Activated CD8-positive, alpha-beta T cell treated with anti-CD3 and anti-CD28 coated beads for 36 hours (primary cell): ENCODE results near the gene SYT15. TPM values are rescaled to one million over a fixed set of nuclear protein-coding genes. Genes with fewer than 3 reads are reported as not detected.
"Not testable (repeated sequence)": the region's sequence is repeated elsewhere in the genome, so short reads cannot be mapped to it uniquely, and the experiment has no call there.

ENCODE experiments used
- ATAC-seq: fragments of 200-7000 bp; cut with Tn5 transposase; one replicate; pipeline ENCODE4 v1.10.0; 2021; ENCODE audit warnings: mild to moderate bottlenecking, moderate library complexity
- CTCF ChIA-PET: fragments of 350-600 bp; sonication (Branson Sonifier 250); formaldehyde crosslinking; loops from one replicate; lab custom pipeline; 2021; ENCODE audit warnings: antibody characterized with exemption; lab: Charles Lee
- POLR2A ChIA-PET: fragments of 350-600 bp; sonication (Branson Sonifier 250); formaldehyde crosslinking; loops from one replicate; lab custom pipeline; 2021; ENCODE audit warnings: antibody characterized with exemption; lab: Charles Lee
- DNase-seq: peaks from one replicate; pipeline ENCODE4 v3.0.0-alpha.2; 2020
- H3K27ac Mint-ChIP-seq: one replicate; pipeline ENCODE4 v1.8.0; 2021; ENCODE audit warnings: mild to moderate bottlenecking, mixed read lengths
- H3K27me3 Mint-ChIP-seq: one replicate; pipeline ENCODE4 v1.8.0; 2021; ENCODE audit warnings: mixed read lengths
- H3K36me3 Mint-ChIP-seq: one replicate; pipeline ENCODE4 v1.8.0; 2021; ENCODE audit warnings: low read depth, mixed read lengths
- H3K4me1 Mint-ChIP-seq: one replicate; pipeline ENCODE4 v1.8.0; 2021; ENCODE audit warnings: low read depth, mixed read lengths
- H3K4me3 Mint-ChIP-seq: one replicate; pipeline ENCODE4 v1.8.0; 2021; ENCODE audit warnings: mild to moderate bottlenecking, moderate library complexity, mixed read lengths
- H3K9me3 Mint-ChIP-seq: one replicate; pipeline ENCODE4 v1.8.0; 2021; ENCODE audit warnings: mixed read lengths
- CTCF ChIP-seq: fragments of 200-600 bp; IDR thresholded peaks from one replicate; pipeline ENCODE4 v1.8.0; 2022; ENCODE audit warnings: antibody characterized with exemption, mild to moderate bottlenecking
- intact Hi-C: fragments of 100-400 bp; cut with micrococcal nuclease; formaldehyde crosslinking; loops from one replicate; pipeline ENCODE4 v1.10.0; 2022
- total RNA-seq, 2 experiments: library from RNA; stranded (reverse); gene quantifications; one replicate each; pipeline ENCODE4 v1.2.3, GENCODE V29; 2021

Gene SYT15
- total RNA-seq: under 1 TPM; 0.59 to 0.98 TPM

GRCh38 chr10:46578474-46579178 is at the start of gene SYT15:
Gene SYT15, plus strand, starts transcription at chr10:46579128. Its CDS starts 41 bp downstream, at chr10:46579169.
- intact Hi-C loops, H3K27me3 Mint-ChIP-seq, H3K4me1 Mint-ChIP-seq, ATAC-seq, H3K4me3 Mint-ChIP-seq, H3K27ac Mint-ChIP-seq, DNase-seq, CTCF ChIA-PET, H3K9me3 Mint-ChIP-seq, POLR2A ChIA-PET, H3K36me3 Mint-ChIP-seq: not testable (repeated sequence)

GRCh38 chr10:46529742-46530141 is 49.2 kb upstream of the SYT15 start:
- CTCF ChIA-PET, H3K27me3 Mint-ChIP-seq, H3K36me3 Mint-ChIP-seq, ATAC-seq, H3K4me3 Mint-ChIP-seq, H3K4me1 Mint-ChIP-seq, H3K9me3 Mint-ChIP-seq, H3K27ac Mint-ChIP-seq, intact Hi-C loops, DNase-seq: not testable (repeated sequence)
- POLR2A ChIA-PET: interaction anchor here (0.7 kb wide), 1 partner anchor 31 kb away, joined by 4 read pairs; no protein-coding TSS in a partner anchor

- Mint-ChIP-seq H3K4me1 (no peaks in the 10 kb centered on the region), H3K27me3 (no peaks in the 10 kb centered on the region), H3K36me3 (no peaks in the 10 kb centered on the region), H3K4me3 (no peak overlapping the region), H3K9me3 (no peaks in the 10 kb centered on the region), H3K27ac (no peak overlapping the region)
- intact Hi-C loops: no loop called here
- ChIA-PET POLR2A (interaction anchor here (0.7 kb wide), 1 partner anchor 30 kb away, joined by 4 read pairs; no protein-coding TSS in a partner anchor), CTCF (interaction anchor here (0.8 kb wide), 1 partner anchor 300 kb away, joined by 3 read pairs; no protein-coding TSS in a partner anchor)
- no peak for ATAC-seq
- no peak for DNase-seq
- TF ChIP-seq CTCF: no peak
These were observed 48.4 kb upstream of the SYT15 start for GRCh38 chr10:46530249-46531186.

- DNase-seq, H3K9me3 Mint-ChIP-seq, POLR2A ChIA-PET, H3K36me3 Mint-ChIP-seq, H3K4me1 Mint-ChIP-seq, ATAC-seq, intact Hi-C loops, CTCF ChIA-PET, H3K4me3 Mint-ChIP-seq, H3K27me3 Mint-ChIP-seq, H3K27ac Mint-ChIP-seq: not testable (repeated sequence)
These were observed 46.7 kb upstream of the SYT15 start for GRCh38 chr10:46532256-46532655.

GRCh38 chr10:46534828-46535524 is 44.0 kb upstream of the SYT15 start:
- intact Hi-C loops: no loop called here
- ChIA-PET POLR2A (no interaction called here), CTCF (no interaction called here)
- peaks cover 20% of the 10 kb centered on the region for H3K27me3 Mint-ChIP-seq
- no peak for TF ChIP-seq CTCF
- ATAC-seq (no peak), DNase-seq (peak; percentile 0)
- no peaks in the 10 kb centered on the region for H3K36me3 Mint-ChIP-seq
- H3K9me3 Mint-ChIP-seq: no peaks in the 10 kb centered on the region
- H3K4me1 Mint-ChIP-seq: no peaks in the 10 kb centered on the region
- no peak overlapping the region for H3K4me3 Mint-ChIP-seq
- H3K27ac Mint-ChIP-seq: no peak overlapping the region

GRCh38 chr10:46536171-46536570 is 42.8 kb upstream of the SYT15 start:
- Mint-ChIP-seq H3K27ac (no peak overlapping the region), H3K9me3 (no peaks in the 10 kb centered on the region), H3K4me3 (no peak overlapping the region), H3K4me1 (no peaks in the 10 kb centered on the region), H3K27me3 (peaks cover 31% of the 10 kb centered on the region), H3K36me3 (no peaks in the 10 kb centered on the region)
- POLR2A ChIA-PET: no interaction called here
- DNase-seq: no peak
- no peak for ATAC-seq
- CTCF ChIA-PET: no interaction called here
- intact Hi-C loops: no loop called here
- TF ChIP-seq CTCF: no peak
